ENCODE data around the gene OTULINL.

GRCh38 chr5:14581891-14582796, 552 bp downstream of the OTULINL start:
- TF ChIP-seq, protein P1, sequence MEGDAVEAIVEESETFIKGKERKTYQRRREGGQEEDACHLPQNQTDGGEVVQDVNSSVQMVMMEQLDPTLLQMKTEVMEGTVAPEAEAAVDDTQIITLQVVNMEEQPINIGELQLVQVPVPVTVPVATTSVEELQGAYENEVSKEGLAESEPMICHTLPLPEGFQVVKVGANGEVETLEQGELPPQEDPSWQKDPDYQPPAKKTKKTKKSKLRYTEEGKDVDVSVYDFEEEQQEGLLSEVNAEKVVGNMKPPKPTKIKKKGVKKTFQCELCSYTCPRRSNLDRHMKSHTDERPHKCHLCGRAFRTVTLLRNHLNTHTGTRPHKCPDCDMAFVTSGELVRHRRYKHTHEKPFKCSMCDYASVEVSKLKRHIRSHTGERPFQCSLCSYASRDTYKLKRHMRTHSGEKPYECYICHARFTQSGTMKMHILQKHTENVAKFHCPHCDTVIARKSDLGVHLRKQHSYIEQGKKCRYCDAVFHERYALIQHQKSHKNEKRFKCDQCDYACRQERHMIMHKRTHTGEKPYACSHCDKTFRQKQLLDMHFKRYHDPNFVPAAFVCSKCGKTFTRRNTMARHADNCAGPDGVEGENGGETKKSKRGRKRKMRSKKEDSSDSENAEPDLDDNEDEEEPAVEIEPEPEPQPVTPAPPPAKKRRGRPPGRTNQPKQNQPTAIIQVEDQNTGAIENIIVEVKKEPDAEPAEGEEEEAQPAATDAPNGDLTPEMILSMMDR (IDR thresholded peaks at IDR 0.05; ENCODE audit: insufficient read depth, low read length, poor library complexity, severe bottlenecking): no peak
- TF ChIP-seq EZH2phosphoT487 (conservative IDR thresholded peaks at IDR 0.05; ENCODE audit: low read length): no peak

Measured in SU-DHL-6 (cell line).